GM23338 (cell line): ENCODE measurements around the gene ATP8A2. TPM values are rescaled to one million over a fixed set of nuclear protein-coding genes. Genes with fewer than 3 reads are reported as not detected.
A peak's percentile ranks its signal among the peaks of the same experiment; 100 is the strongest.

Experiments used
- ATAC-seq: fragments of 200-7000 bp; cut with Tn5 transposase; 3 replicates; pipeline ENCODE4 v1.9.1; 2020
- DNase-seq: peaks from one replicate; pipeline ENCODE4 v3.0.0-alpha.2; 2015; ENCODE audit warnings: low spot score
- H2AFZ ChIP-seq: fragments of 200-600 bp; sonication (generic); 2 replicates; pipeline ENCODE4 v1.8.0; 2016; ENCODE audit warnings: antibody characterized with exemption, mild to moderate bottlenecking, moderate library complexity
- H3F3A ChIP-seq: fragments of 200-600 bp; sonication (generic); replicated peaks from 2 replicates; pipeline ENCODE4 v1.8.0; 2017; ENCODE audit warnings: antibody characterized with exemption, mixed run types, low read depth
- H3K27ac ChIP-seq: fragments of 200-600 bp; sonication (generic); 2 replicates; pipeline ENCODE4 v1.6.1; 2016; ENCODE audit warnings: low read depth
- H3K27me3 ChIP-seq: fragments of 200-600 bp; sonication (generic); 2 replicates; pipeline ENCODE4 v1.8.0; 2016; ENCODE audit warnings: mild to moderate bottlenecking, mixed run types, moderate library complexity; ENCODE audit not compliant: insufficient read depth
- H3K36me3 ChIP-seq: fragments of 200-600 bp; sonication (generic); 2 replicates; pipeline ENCODE4 v1.8.0; 2016; ENCODE audit warnings: mild to moderate bottlenecking; ENCODE audit not compliant: insufficient read depth
- H3K4me1 ChIP-seq: fragments of 200-600 bp; sonication (generic); 2 replicates; pipeline ENCODE4 v1.8.0; 2016; ENCODE audit warnings: mild to moderate bottlenecking, moderate library complexity; ENCODE audit not compliant: insufficient read depth
- H3K4me2 ChIP-seq: fragments of 200-600 bp; sonication (generic); 2 replicates; pipeline ENCODE4 v1.7.1; 2017; ENCODE audit warnings: mixed run types
- H3K4me3 ChIP-seq: fragments of 200-600 bp; sonication (generic); 2 replicates; pipeline ENCODE4 v1.6.1; 2016; ENCODE audit warnings: mixed run types
- H3K79me2 ChIP-seq: fragments of 200-600 bp; sonication (generic); replicated peaks from 2 replicates; pipeline ENCODE4 v1.8.0; 2017; ENCODE audit warnings: mild to moderate bottlenecking; ENCODE audit not compliant: insufficient read depth
- H3K9me2 ChIP-seq: fragments of 200-600 bp; sonication (generic); 2 replicates; pipeline ENCODE4 v1.8.0; 2017; ENCODE audit not compliant: insufficient read depth
- H4K20me1 ChIP-seq: fragments of 200-600 bp; sonication (generic); replicated peaks from 2 replicates; pipeline ENCODE4 v1.8.0; 2017; ENCODE audit warnings: mild to moderate bottlenecking; ENCODE audit not compliant: insufficient read depth
- H3K27ac Mint-ChIP-seq: 2 replicates; pipeline ENCODE4 v1.8.0; 2020; ENCODE audit warnings: inconsistent platforms, mild to moderate bottlenecking, moderate library complexity, mixed read lengths
- H3K27me3 Mint-ChIP-seq: 3 replicates; pipeline ENCODE4 v1.8.0; 2022; ENCODE audit warnings: low read depth, mild to moderate bottlenecking, moderate library complexity, mixed read lengths, inconsistent platforms; ENCODE audit not compliant: insufficient read depth, poor library complexity
- H3K36me3 Mint-ChIP-seq: 3 replicates; pipeline ENCODE4 v1.8.0; 2021; ENCODE audit warnings: low read depth, mild to moderate bottlenecking, inconsistent platforms, moderate library complexity, mixed read lengths
- H3K4me1 Mint-ChIP-seq: 3 replicates; pipeline ENCODE4 v1.8.0; 2020; ENCODE audit warnings: mild to moderate bottlenecking, inconsistent platforms, mixed read lengths
- H3K4me3 Mint-ChIP-seq: 3 replicates; pipeline ENCODE4 v1.8.0; 2021; ENCODE audit warnings: moderate library complexity, mild to moderate bottlenecking, inconsistent platforms, mixed read lengths
- H3K9me3 Mint-ChIP-seq: 3 replicates; pipeline ENCODE4 v1.8.0; 2020; ENCODE audit warnings: moderate library complexity, mild to moderate bottlenecking, inconsistent platforms, mixed read lengths
- CREB1 ChIP-seq: fragments of 250-450 bp; sonication (Bioruptor Pico); IDR thresholded peaks from 2 replicates; pipeline ENCODE4 v1.5.0; 2020; ENCODE audit warnings: low read depth, mild to moderate bottlenecking, moderate library complexity
- EZH2 ChIP-seq: fragments of 200-600 bp; sonication (generic); IDR thresholded peaks from one replicate; pipeline ENCODE4 v1.8.0; 2017; ENCODE audit warnings: antibody characterized with exemption, mild to moderate bottlenecking, low read depth; ENCODE audit not compliant: unreplicated experiment
- EZH2phosphoT487 ChIP-seq: fragments of 200-600 bp; sonication (generic); IDR thresholded peaks from one replicate; pipeline ENCODE4 v1.8.1; 2018; ENCODE audit warnings: antibody characterized with exemption; ENCODE audit not compliant: unreplicated experiment
- JUNB ChIP-seq: IDR thresholded peaks from one replicate; pipeline ENCODE4 v1.6.1; 2016; ENCODE audit warnings: antibody characterized with exemption; ENCODE audit not compliant: unreplicated experiment
- NANOG ChIP-seq: IDR thresholded peaks from 2 replicates; pipeline ENCODE4 v1.6.1; 2016; ENCODE audit warnings: antibody characterized with exemption, borderline replicate concordance
- STAT1 ChIP-seq: IDR thresholded peaks from one replicate; pipeline ENCODE4 v1.6.1; 2016; ENCODE audit warnings: antibody characterized with exemption; ENCODE audit not compliant: unreplicated experiment
- ZNF114 ChIP-seq: fragments of 250-450 bp; sonication (Bioruptor Pico); IDR thresholded peaks from 2 replicates; pipeline ENCODE4 v1.5.0; 2020; ENCODE audit warnings: mild to moderate bottlenecking, moderate library complexity
- ZNF462 ChIP-seq: fragments of 250-450 bp; sonication (Bioruptor Pico); IDR thresholded peaks from 2 replicates; pipeline ENCODE4 v1.5.0; 2020; ENCODE audit warnings: mild to moderate bottlenecking, moderate library complexity
- polyA plus RNA-seq: library from polyadenylated mRNA; unstranded; fragments of >200 nt; fragmentation: Nextera tagmentation; extraction: Ambion mirVana; gene quantifications from 2 replicates; pipeline ENCODE4 v1.2.1, GENCODE V29; 2016
- total RNA-seq: library from RNA; depleted of rRNA; stranded (reverse); fragments of >200 nt; shearing (Covaris generic); gene quantifications from 2 replicates; pipeline ENCODE4 v1.2.3, GENCODE V29; 2014
- TF ChIP-seq, protein P1 (sequence below): IDR thresholded peaks from one replicate; pipeline ENCODE4 v1.6.1; 2018; ENCODE audit warnings: antibody characterized with exemption; ENCODE audit not compliant: unreplicated experiment

ATP8A2 gene
- total and polyA plus RNA-seq, 2 experiments from 2014 or later = 5.7 to 8.8 TPM

- DNase-seq (no peak), ATAC-seq (peak; percentile 41)
- Mint-ChIP-seq H3K27ac (no peak overlapping the region), H3K27me3 (no peaks in the 10 kb centered on the region), H3K9me3 (no peaks in the 10 kb centered on the region; the same call in 2 of the 3 replicates), H3K36me3 (0 out of 3 replicates have a peak, but pooled peaks cover 3% of the 10 kb centered on the region), H3K4me3 (no peak overlapping the region), H3K4me1 (peaks cover 12% of the 10 kb centered on the region)
- Histone ChIP-seq H3K4me2 (no peak overlapping the region), H3K9me2 (no peaks in the 10 kb centered on the region), H4K20me1 (no peaks in the 10 kb centered on the region; the same call in 1 of the 2 replicates), H3F3A (no peaks in the 10 kb centered on the region), H3K4me3 (no peak overlapping the region), H3K79me2 (no peaks in the 10 kb centered on the region), H2AFZ (no peak overlapping the region), H3K4me1 (peaks cover 11% of the 10 kb centered on the region), H3K27me3 (no peaks in the 10 kb centered on the region), H3K27ac (no peak overlapping the region), H3K36me3 (no peaks in the 10 kb centered on the region)
- TF ChIP-seq CREB1 (CRISPR knock-in tag) (no peak), ZNF462 (CRISPR knock-in tag) (no peak), JUNB (no peak), STAT1 (no peak), EZH2 (no peak), NANOG (no peak), EZH2phosphoT487 (no peak), ZNF114 (CRISPR knock-in tag) (no peak)
- TF ChIP-seq, protein P1, sequence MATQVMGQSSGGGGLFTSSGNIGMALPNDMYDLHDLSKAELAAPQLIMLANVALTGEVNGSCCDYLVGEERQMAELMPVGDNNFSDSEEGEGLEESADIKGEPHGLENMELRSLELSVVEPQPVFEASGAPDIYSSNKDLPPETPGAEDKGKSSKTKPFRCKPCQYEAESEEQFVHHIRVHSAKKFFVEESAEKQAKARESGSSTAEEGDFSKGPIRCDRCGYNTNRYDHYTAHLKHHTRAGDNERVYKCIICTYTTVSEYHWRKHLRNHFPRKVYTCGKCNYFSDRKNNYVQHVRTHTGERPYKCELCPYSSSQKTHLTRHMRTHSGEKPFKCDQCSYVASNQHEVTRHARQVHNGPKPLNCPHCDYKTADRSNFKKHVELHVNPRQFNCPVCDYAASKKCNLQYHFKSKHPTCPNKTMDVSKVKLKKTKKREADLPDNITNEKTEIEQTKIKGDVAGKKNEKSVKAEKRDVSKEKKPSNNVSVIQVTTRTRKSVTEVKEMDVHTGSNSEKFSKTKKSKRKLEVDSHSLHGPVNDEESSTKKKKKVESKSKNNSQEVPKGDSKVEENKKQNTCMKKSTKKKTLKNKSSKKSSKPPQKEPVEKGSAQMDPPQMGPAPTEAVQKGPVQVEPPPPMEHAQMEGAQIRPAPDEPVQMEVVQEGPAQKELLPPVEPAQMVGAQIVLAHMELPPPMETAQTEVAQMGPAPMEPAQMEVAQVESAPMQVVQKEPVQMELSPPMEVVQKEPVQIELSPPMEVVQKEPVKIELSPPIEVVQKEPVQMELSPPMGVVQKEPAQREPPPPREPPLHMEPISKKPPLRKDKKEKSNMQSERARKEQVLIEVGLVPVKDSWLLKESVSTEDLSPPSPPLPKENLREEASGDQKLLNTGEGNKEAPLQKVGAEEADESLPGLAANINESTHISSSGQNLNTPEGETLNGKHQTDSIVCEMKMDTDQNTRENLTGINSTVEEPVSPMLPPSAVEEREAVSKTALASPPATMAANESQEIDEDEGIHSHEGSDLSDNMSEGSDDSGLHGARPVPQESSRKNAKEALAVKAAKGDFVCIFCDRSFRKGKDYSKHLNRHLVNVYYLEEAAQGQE = no peak
These were observed 638.9 kb downstream of the ATP8A2 start for GRCh38 chr13:26010487-26011207.
